Mucosa of descending colon (tissue), 3 donors: ENCODE data around the gene DYNC1H1. TPM values are rescaled to one million over a fixed set of nuclear protein-coding genes. Genes with fewer than 3 reads are reported as not detected.
"Not testable (repeated sequence)": the region's sequence is repeated elsewhere in the genome, so short reads cannot be mapped to it uniquely, and the experiment has no call there.

Experiments
- ATAC-seq: fragments of 200-7000 bp; cut with Tn5 transposase; one replicate; pipeline ENCODE4 v1.9.1; 2020; ENCODE audit warnings: mild to moderate bottlenecking, moderate library complexity
- DNase-seq, 3 donors: peaks; one replicate each; pipeline ENCODE4 v3.0.0-alpha.2; 2020
- H3K36me3 ChIP-seq: fragments of 200-600 bp; one replicate; pipeline ENCODE4 v1.8.0; 2021; ENCODE audit warnings: low read depth, mild to moderate bottlenecking
- H3K4me1 ChIP-seq: fragments of 200-600 bp; one replicate; pipeline ENCODE4 v1.8.0; 2021; ENCODE audit warnings: low read depth, mild to moderate bottlenecking
- H3K4me3 ChIP-seq: fragments of 200-600 bp; one replicate; pipeline ENCODE4 v1.8.0; 2021; ENCODE audit warnings: mild to moderate bottlenecking
- H3K9me3 ChIP-seq: fragments of 200-600 bp; one replicate; pipeline ENCODE4 v1.8.0; 2021; ENCODE audit warnings: mild to moderate bottlenecking
- CTCF ChIP-seq: fragments of 200-600 bp; IDR thresholded peaks from one replicate; pipeline ENCODE4 v1.8.0; 2022; ENCODE audit warnings: antibody characterized with exemption, mild to moderate bottlenecking
- intact Hi-C, 2 donors: fragments of 100-400 bp; cut with DNase I in 1 of 2; cut with micrococcal nuclease in 1 of 2; formaldehyde crosslinking; loops; one replicate each; pipeline versions ENCODE4 v1.11.0 to v1.11.1; 2022; cut with DNase I, micrococcal nuclease
- total RNA-seq, 3 donors: library from RNA; stranded (reverse); fragmentation: NEBNext Ultra II Directional in 2 of 3; extraction: Animal tissue kit (Norgen Biotek cat#: 25700) in 2 of 3; gene quantifications; one replicate each; pipeline versions ENCODE4 v1.2.1 to v1.2.4, GENCODE V29; 2021 to 2023
- donor health status: DM: no; HTN: no; CAD: no; lungs with moderate emphysema.
- donor health status: DM: no; HTN: no; CAD: no.
- donor health status: DM: no; HTN: yes; CAD: no.

Gene DYNC1H1
- total RNA-seq, 3 donors from 2014 or later = 403 to 547 (median 409) TPM

- H3K9me3 ChIP-seq = no peaks in the 10 kb centered on the region
- peaks cover 13% of the 10 kb centered on the region for H3K36me3 ChIP-seq
- no peak overlapping the region for H3K4me3 ChIP-seq
- no peaks in the 10 kb centered on the region for H3K4me1 ChIP-seq
- intact Hi-C loops = no loop called here
- no peak for ATAC-seq
- DNase-seq = no peak
- no peak for TF ChIP-seq CTCF
These were observed 113.0 kb downstream of the DYNC1H1 start for GRCh38 chr14:102077382-102077709.

DNA sequence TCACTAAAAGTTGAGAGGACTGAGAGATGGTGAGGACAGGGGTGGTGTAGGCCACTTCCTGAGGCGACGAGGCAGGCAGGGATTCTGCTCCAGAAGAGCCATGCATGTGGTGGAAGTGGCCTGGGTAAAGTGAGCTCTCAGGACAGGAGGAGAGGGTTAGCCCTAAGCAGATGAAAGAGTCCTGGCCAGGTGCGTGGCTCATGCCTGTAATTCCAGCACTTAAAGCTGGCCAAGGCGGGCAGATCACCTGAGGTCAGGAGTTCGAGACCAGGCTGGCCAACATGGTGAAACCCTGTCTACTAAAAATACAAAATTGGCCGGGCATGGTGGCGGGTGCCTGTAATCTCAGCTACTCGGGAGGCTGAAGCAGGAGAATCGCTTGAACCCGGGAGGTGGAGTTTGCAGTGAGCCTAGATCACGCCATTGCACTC lies 114.0 kb downstream of the DYNC1H1 start:
- intact Hi-C loops, H3K4me3 ChIP-seq, H3K9me3 ChIP-seq, ATAC-seq: not testable (repeated sequence)
- DNase-seq = peak in 1 of 3 donors; percentile 7
- Histone ChIP-seq H3K4me1 (peaks cover 10% of the 10 kb centered on the region), H3K36me3 (peaks cover 19% of the 10 kb centered on the region)

DNA sequence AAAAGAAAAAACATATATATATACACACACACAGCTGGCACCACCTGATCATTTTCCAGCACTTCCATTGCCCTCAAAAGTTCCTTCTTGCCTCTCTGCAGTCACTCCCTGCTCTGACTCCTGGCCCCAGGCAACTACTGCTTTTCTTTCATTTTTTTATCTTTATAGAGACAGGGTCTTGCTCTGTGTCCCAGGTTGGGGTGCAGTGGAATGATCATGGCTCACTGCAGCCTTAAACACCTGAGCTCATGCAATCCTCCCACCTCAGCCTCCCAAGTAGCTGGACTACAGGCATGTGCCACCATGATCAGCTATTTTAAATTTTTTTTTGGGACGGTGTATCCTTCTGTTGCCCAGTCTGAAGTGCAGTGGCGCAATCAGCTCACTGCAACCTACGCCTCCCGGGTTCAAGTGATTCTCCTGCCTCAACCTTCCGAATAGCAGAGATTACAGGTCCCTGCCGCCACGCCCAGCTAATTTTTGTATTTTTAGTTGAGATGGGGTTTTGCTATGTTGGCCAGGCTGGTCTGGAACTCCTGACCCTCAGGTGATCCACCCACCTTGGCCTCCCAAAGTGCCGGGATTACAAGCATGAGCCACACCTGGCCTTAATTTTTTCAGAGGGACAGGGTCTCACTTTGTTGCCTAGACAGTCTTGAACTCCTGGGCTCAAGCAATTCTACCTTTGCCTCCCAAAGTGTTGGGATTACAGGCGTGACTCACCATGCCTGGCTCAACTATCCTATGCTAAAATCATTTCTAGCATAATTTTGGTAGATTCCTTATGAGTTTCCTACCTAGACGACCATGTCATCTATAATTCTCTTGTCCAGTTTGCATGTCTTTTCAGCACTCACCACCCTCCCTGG lies 114.7 kb downstream of the DYNC1H1 start:
- ATAC-seq = no peak
- intact Hi-C loops = no loop called here
- H3K4me1 ChIP-seq = peaks cover 17% of the 10 kb centered on the region
- peaks cover 19% of the 10 kb centered on the region for H3K36me3 ChIP-seq
- no peak overlapping the region for H3K4me3 ChIP-seq
- H3K9me3 ChIP-seq = no peaks in the 10 kb centered on the region
- TF ChIP-seq CTCF = no peak
- DNase-seq = peak in 1 of 3 donors; percentile 6

DNA sequence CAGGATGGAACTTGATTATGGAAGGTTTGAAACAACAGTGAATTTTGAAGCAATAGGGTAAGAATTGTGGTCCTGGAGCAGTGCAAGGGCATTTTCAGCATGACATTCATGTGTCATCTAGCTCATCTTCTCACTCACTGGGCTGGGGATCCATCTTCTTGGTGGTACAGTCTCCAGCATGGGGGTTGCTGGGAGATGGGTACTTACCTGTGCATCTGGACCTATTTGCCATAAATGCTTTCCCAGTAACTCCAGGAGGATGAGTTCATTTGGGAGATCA lies 115.3 kb downstream of the DYNC1H1 start:
- H3K36me3 ChIP-seq = peaks cover 19% of the 10 kb centered on the region
- no peak for DNase-seq
- TF ChIP-seq CTCF = no peak

GRCh38 chr14:102080183-102081080 lies 116.1 kb downstream of the DYNC1H1 start:
- H3K4me1 ChIP-seq = peaks cover 31% of the 10 kb centered on the region
- peaks cover 19% of the 10 kb centered on the region for H3K36me3 ChIP-seq
- ATAC-seq (no peak), DNase-seq (no peak)
- intact Hi-C loops = no loop called here
- no peaks in the 10 kb centered on the region for H3K9me3 ChIP-seq
- no peak for TF ChIP-seq CTCF
- no peak overlapping the region for H3K4me3 ChIP-seq

More for the DNA sequence above, 115.3 kb downstream of the DYNC1H1 start:
- intact Hi-C loops = no loop called here
- no peak for ATAC-seq
- Histone ChIP-seq H3K4me3 (no peak overlapping the region), H3K4me1 (peaks cover 23% of the 10 kb centered on the region), H3K9me3 (no peaks in the 10 kb centered on the region)
